ENCODE data around the gene C1QTNF5.

The C1QTNF5 gene

DNA sequence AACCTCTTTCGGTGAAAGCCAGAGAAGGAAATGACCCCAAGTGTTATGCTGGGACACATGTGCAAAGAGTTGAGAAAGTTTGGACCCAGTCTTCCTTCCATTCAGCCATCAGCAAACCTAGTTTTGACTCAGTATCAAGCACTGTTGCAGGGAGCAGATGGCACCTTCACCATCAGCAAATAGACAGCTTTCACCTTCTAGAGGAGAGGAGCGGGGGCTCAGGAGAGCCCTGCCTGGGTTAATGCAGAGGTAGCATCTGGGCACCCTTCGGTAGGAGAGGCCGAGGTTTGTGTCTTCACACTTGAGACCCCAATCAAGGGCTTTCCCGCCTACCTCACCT is 22.0 kb upstream of the C1QTNF5 start:
- H3K4me1 ChIP-seq (ENCODE audit: control insufficient read depth, insufficient read depth, low read length) = peaks cover 49% of the 10 kb centered on the region
- DNase-seq (ENCODE audit: low read depth) = no peak
- no peak overlapping the region for H3K4me3 ChIP-seq (ENCODE audit: low read length)

DNA sequence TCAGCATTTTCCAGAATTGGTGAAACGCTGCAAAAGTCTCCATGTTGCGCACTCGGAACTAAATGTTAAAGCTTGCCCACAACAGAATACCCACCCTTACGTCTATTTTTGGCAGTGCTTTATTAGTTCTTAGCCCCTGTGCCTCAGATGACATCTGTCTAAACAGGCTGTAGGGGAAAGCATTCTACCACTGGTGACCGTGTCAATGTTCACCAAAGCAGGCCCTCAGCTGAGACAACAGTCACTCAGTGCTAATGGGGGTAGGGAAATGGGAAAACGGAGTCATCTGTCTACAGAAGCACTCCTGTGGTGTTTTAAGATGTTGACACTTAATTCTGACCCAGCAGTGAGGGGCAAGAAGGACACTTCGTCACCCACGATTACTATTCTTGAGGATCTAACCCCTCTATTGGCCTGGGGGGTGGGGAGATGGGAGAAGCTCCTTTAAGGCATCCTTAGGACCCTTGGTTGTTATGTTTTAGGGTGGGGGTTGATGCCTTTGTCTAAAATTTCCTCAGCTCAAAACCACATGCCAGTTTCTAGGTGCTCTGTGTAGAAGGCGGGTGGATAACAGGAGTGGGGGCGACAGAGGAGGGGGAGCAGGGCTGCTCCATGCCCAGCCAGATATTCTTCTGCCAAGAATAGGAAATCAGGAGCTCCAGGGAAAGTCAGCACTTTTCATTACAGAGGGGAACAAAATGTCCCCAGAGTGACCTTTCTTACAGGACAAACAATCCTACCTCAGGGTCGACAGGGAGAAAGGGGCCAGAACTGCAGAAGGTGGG is 21.4 kb upstream of the C1QTNF5 start:
- Histone ChIP-seq H3K36me3 (ENCODE audit: control insufficient read depth, insufficient read depth, low read length, severe bottlenecking) (peaks cover 3% of the 10 kb centered on the region), H3K4me1 (ENCODE audit: control insufficient read depth, insufficient read depth, low read length) (peaks cover 47% of the 10 kb centered on the region), H3K9me3 (ENCODE audit: control insufficient read depth, low read length) (no peaks in the 10 kb centered on the region), H3K9ac (ENCODE audit: low read length) (no peak overlapping the region), H3K27me3 (replicated peaks; ENCODE audit: control insufficient read depth, insufficient read depth, low read length) (no peaks in the 10 kb centered on the region), H3K4me3 (ENCODE audit: low read length) (no peak overlapping the region)
- no peak for DNase-seq (ENCODE audit: low read depth)

More for the DNA sequence above, 22.0 kb upstream of the C1QTNF5 start:
- Histone ChIP-seq H3K9ac (ENCODE audit: low read length) (no peak overlapping the region), H3K36me3 (ENCODE audit: control insufficient read depth, insufficient read depth, low read length, severe bottlenecking) (peaks cover 3% of the 10 kb centered on the region), H3K27me3 (replicated peaks; ENCODE audit: control insufficient read depth, insufficient read depth, low read length) (no peaks in the 10 kb centered on the region), H3K9me3 (ENCODE audit: control insufficient read depth, low read length) (no peaks in the 10 kb centered on the region)

- no peaks in the 10 kb centered on the region for H3K27me3 ChIP-seq (replicated peaks; ENCODE audit: control insufficient read depth, insufficient read depth, low read length)
- no peaks in the 10 kb centered on the region for H3K9me3 ChIP-seq (ENCODE audit: control insufficient read depth, low read length)
- peak; percentile 83 for DNase-seq (ENCODE audit: low read depth)
- H3K9ac ChIP-seq (ENCODE audit: low read length) = no peak overlapping the region
- peaks cover 3% of the 10 kb centered on the region for H3K36me3 ChIP-seq (ENCODE audit: control insufficient read depth, insufficient read depth, low read length, severe bottlenecking)
- H3K4me1 ChIP-seq (ENCODE audit: control insufficient read depth, insufficient read depth, low read length) = peaks cover 50% of the 10 kb centered on the region
- no peak overlapping the region for H3K4me3 ChIP-seq (ENCODE audit: low read length)
Measured at GRCh38 chr11:119361056-119361787, 20.5 kb upstream of the C1QTNF5 start.

- H3K9ac ChIP-seq (ENCODE audit: low read length) = no peak overlapping the region
- peaks cover 3% of the 10 kb centered on the region for H3K36me3 ChIP-seq (ENCODE audit: control insufficient read depth, insufficient read depth, low read length, severe bottlenecking)
- DNase-seq (ENCODE audit: low read depth) = no peak
- H3K4me3 ChIP-seq (ENCODE audit: low read length) = no peak overlapping the region
- no peaks in the 10 kb centered on the region for H3K9me3 ChIP-seq (ENCODE audit: control insufficient read depth, low read length)
- H3K4me1 ChIP-seq (ENCODE audit: control insufficient read depth, insufficient read depth, low read length) = peaks cover 44% of the 10 kb centered on the region
- H3K27me3 ChIP-seq (replicated peaks; ENCODE audit: control insufficient read depth, insufficient read depth, low read length) = no peaks in the 10 kb centered on the region
Measured at GRCh38 chr11:119359365-119360214, 18.9 kb upstream of the C1QTNF5 start.

DNA sequence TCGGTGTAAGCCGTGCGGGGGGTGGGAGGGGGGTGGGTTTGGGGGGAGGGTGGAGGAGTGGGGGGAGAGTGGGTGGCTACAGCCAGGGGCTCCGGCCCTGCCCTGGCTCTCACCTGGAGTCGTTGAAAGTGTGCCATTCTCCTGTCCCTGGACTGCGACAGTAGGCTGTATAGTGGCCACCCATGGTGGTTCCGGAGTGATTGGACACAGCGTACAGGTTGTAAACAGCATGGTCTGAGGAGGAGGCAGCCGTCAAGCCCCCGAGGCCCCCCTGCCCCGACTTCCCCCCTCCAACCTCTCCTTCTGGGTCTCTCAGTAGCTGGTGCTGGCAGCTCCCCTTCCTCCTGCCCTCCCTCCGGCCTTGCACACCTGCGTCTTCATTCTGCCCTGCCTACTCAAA is 16.4 kb upstream of the C1QTNF5 start:
- peaks cover 6% of the 10 kb centered on the region for H3K27me3 ChIP-seq (replicated peaks; ENCODE audit: control insufficient read depth, insufficient read depth, low read length)
- DNase-seq (ENCODE audit: low read depth) = no peak
- H3K9ac ChIP-seq (ENCODE audit: low read length) = peak overlapping the region; percentile 86
- no peak overlapping the region for H3K4me3 ChIP-seq (ENCODE audit: low read length)
- peaks cover 25% of the 10 kb centered on the region for H3K4me1 ChIP-seq (ENCODE audit: control insufficient read depth, insufficient read depth, low read length)
- H3K36me3 ChIP-seq (ENCODE audit: control insufficient read depth, insufficient read depth, low read length, severe bottlenecking) = peaks cover 3% of the 10 kb centered on the region
- H3K9me3 ChIP-seq (ENCODE audit: control insufficient read depth, low read length) = no peaks in the 10 kb centered on the region

DNA sequence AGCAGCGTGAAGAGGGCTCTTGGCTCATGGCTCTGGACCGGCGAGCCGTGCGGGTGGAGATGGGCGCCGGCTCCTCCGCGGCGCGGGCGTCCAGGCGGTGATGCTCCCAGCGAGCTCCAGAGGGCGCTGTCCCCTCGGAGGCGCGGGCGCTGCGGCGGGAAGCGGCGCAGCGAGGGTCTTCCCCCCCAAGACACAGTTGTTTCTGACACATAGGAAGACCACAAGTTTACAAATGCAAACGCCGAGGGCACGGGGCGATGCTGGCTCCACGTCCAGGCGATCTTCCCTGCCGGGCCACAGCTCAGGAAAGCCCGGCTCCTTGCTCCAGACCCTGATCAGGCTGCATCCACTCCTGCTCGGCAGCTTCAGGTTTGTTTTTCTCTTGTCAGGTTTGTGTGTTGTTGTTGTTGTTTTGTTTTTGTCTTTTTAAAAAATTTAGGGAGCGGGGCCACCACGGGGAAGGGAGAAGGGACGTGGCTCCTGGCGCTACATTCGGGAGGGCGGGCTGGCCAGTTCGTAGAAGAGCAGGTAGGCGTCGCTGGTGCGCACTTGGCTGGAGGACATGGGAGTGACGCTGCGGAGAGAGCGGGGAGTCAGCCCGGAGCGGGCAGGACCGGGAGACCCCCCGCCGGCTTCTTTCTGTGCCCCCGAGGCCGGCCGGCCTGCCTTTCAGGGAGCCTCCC is 15.8 kb upstream of the C1QTNF5 start:
- peaks cover 3% of the 10 kb centered on the region for H3K36me3 ChIP-seq (ENCODE audit: control insufficient read depth, insufficient read depth, low read length, severe bottlenecking)
- H3K9me3 ChIP-seq (ENCODE audit: control insufficient read depth, low read length) = no peaks in the 10 kb centered on the region
- peak; percentile 93 for DNase-seq (ENCODE audit: low read depth)
- H3K27me3 ChIP-seq (replicated peaks; ENCODE audit: control insufficient read depth, insufficient read depth, low read length) = peaks cover 12% of the 10 kb centered on the region
- peak overlapping the region; percentile 85 for H3K4me3 ChIP-seq (ENCODE audit: low read length)
- H3K4me1 ChIP-seq (ENCODE audit: control insufficient read depth, insufficient read depth, low read length) = peaks cover 19% of the 10 kb centered on the region
- H3K9ac ChIP-seq (ENCODE audit: low read length) = peak overlapping the region; percentile 86

DNA sequence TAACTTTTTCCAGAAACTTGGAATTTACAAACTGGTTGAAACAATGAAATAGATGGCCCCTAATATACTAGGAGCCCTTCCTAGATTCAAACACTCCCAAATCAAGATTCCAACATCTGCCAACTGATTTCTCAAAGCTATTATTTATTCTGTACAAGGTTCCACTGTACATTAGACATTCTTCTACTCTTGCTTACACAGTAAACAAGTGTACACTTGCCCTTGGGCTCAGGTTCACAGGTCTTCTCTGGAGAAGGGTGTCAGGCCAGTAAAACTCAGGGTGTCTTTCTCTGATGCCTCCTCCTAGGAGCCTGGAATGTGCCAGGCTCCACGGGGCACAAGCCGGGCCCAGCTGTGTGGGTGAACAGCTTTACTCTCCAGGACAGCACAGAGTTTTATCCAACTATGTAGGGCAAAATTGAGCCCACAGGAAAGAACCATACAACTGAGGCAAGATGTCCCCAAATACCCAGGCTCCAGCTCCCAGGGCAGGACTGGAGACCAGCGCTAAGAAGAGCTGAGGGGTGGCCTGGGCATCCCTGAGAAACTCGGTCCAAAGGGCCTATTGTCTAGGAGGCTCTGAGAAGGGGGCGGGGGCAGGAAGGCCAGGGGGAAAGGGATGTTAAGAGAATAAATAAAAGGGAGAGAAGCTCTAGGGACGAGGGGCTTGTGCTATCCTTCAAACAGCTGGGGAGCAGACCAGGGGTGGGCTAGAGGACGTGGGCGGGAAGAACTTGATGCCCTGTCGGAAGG is 14.6 kb upstream of the C1QTNF5 start:
- Histone ChIP-seq H3K36me3 (ENCODE audit: control insufficient read depth, insufficient read depth, low read length, severe bottlenecking) (peaks cover 3% of the 10 kb centered on the region), H3K9me3 (ENCODE audit: control insufficient read depth, low read length) (no peaks in the 10 kb centered on the region), H3K27me3 (replicated peaks; ENCODE audit: control insufficient read depth, insufficient read depth, low read length) (peaks cover 20% of the 10 kb centered on the region), H3K4me3 (ENCODE audit: low read length) (no peak overlapping the region), H3K9ac (ENCODE audit: low read length) (no peak overlapping the region), H3K4me1 (ENCODE audit: control insufficient read depth, insufficient read depth, low read length) (peaks cover 12% of the 10 kb centered on the region)
- DNase-seq (ENCODE audit: low read depth) = no peak

DNA sequence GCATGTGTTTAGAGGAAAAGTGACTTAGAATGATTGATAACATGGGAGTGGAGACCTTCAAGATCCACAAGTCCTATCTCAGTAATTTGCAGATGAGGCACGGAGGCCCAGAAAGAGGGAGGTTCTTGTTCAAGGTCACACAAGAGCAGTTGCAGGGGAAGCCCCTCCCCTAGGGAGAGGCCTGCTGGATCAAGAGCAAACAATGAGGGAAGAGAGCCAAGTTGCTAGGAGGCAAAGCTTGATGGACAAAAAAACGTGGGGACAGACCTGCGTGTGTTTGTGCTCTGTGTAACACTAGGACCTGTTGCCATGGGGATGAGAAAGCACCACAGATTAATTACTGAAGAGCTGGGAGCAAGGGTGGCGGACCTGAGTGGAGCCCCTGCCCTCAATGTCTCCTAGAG is 12.2 kb upstream of the C1QTNF5 start:
- DNase-seq (ENCODE audit: low read depth) = no peak
- H3K9ac ChIP-seq (ENCODE audit: low read length) = no peak overlapping the region
- peaks cover 23% of the 10 kb centered on the region for H3K27me3 ChIP-seq (replicated peaks; ENCODE audit: control insufficient read depth, insufficient read depth, low read length)
- peaks cover 6% of the 10 kb centered on the region for H3K4me1 ChIP-seq (ENCODE audit: control insufficient read depth, insufficient read depth, low read length)
- H3K9me3 ChIP-seq (ENCODE audit: control insufficient read depth, low read length) = no peaks in the 10 kb centered on the region
- no peak overlapping the region for H3K4me3 ChIP-seq (ENCODE audit: low read length)
- H3K36me3 ChIP-seq (ENCODE audit: control insufficient read depth, insufficient read depth, low read length, severe bottlenecking) = no peaks in the 10 kb centered on the region

- Histone ChIP-seq H3K36me3 (ENCODE audit: control insufficient read depth, insufficient read depth, low read length, severe bottlenecking) (no peaks in the 10 kb centered on the region), H3K4me3 (ENCODE audit: low read length) (no peak overlapping the region), H3K9me3 (ENCODE audit: control insufficient read depth, low read length) (no peaks in the 10 kb centered on the region), H3K27me3 (replicated peaks; ENCODE audit: control insufficient read depth, insufficient read depth, low read length) (peaks cover 23% of the 10 kb centered on the region), H3K9ac (ENCODE audit: low read length) (no peak overlapping the region), H3K4me1 (ENCODE audit: control insufficient read depth, insufficient read depth, low read length) (peaks cover 15% of the 10 kb centered on the region)
- no peak for DNase-seq (ENCODE audit: low read depth)
Measured at GRCh38 chr11:119351232-119351631, 10.5 kb upstream of the C1QTNF5 start.

GRCh38 chr11:119350302-119350701 is 9.6 kb upstream of the C1QTNF5 start:
- Histone ChIP-seq H3K27me3 (replicated peaks; ENCODE audit: control insufficient read depth, insufficient read depth, low read length) (peaks cover 23% of the 10 kb centered on the region), H3K9ac (ENCODE audit: low read length) (no peak overlapping the region), H3K4me1 (ENCODE audit: control insufficient read depth, insufficient read depth, low read length) (peaks cover 15% of the 10 kb centered on the region), H3K9me3 (ENCODE audit: control insufficient read depth, low read length) (no peaks in the 10 kb centered on the region), H3K4me3 (ENCODE audit: low read length) (no peak overlapping the region), H3K36me3 (ENCODE audit: control insufficient read depth, insufficient read depth, low read length, severe bottlenecking) (no peaks in the 10 kb centered on the region)
- DNase-seq (ENCODE audit: low read depth) = no peak
